ENCODE results near the gene ADAM22. TPM values are rescaled to one million over a fixed set of nuclear protein-coding genes. Genes with fewer than 3 reads are reported as not detected.

The ADAM22 gene
- polyA plus RNA-seq, 1 donor from 2014 or later: 46.3 TPM

DNA sequence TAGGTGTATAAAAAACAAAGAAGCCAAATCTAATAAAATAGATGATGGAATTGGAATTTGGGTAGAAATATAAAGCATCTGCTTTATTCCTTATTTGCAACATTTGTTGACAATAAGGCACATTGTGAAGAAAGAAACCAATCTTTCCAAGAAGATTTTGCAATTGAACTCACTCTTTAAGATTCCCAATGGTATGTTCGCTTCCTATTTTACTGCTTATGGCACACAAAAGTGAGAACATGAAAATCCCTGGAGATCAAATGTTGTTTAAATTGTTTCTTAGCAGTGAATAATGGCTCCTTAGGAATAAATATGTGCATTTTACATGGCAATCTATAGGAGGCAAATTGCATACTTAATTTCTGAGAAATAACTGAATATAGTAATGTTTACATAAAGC is 84.5 kb downstream of the ADAM22 start:
- H2AFZ ChIP-seq (ENCODE audit: low read depth, low read length): no peak overlapping the region
- H3K36me3 ChIP-seq (ENCODE audit: insufficient read depth, low read length): no peaks in the 10 kb centered on the region
- H3K4me2 ChIP-seq (ENCODE audit: low read length): no peak overlapping the region
- TF ChIP-seq, protein P1, sequence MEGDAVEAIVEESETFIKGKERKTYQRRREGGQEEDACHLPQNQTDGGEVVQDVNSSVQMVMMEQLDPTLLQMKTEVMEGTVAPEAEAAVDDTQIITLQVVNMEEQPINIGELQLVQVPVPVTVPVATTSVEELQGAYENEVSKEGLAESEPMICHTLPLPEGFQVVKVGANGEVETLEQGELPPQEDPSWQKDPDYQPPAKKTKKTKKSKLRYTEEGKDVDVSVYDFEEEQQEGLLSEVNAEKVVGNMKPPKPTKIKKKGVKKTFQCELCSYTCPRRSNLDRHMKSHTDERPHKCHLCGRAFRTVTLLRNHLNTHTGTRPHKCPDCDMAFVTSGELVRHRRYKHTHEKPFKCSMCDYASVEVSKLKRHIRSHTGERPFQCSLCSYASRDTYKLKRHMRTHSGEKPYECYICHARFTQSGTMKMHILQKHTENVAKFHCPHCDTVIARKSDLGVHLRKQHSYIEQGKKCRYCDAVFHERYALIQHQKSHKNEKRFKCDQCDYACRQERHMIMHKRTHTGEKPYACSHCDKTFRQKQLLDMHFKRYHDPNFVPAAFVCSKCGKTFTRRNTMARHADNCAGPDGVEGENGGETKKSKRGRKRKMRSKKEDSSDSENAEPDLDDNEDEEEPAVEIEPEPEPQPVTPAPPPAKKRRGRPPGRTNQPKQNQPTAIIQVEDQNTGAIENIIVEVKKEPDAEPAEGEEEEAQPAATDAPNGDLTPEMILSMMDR (IDR thresholded peaks at IDR 0.05; ENCODE audit: poor library complexity, severe bottlenecking): no peak
- TF ChIP-seq MXI1 (conservative IDR thresholded peaks at IDR 0.05; ENCODE audit: poor library complexity, severe bottlenecking) (no peak), POLR2AphosphoS5 (IDR thresholded peaks at IDR 0.05) (no peak), TAF1 (IDR thresholded peaks at IDR 0.05; ENCODE audit: low read depth) (no peak), EZH2 (IDR thresholded peaks at IDR 0.05; ENCODE audit: borderline replicate concordance, insufficient read depth, low read length, poor library complexity, severe bottlenecking) (no peak), RAD21 (conservative IDR thresholded peaks at IDR 0.05) (no peak), SMC3 (conservative IDR thresholded peaks at IDR 0.05; ENCODE audit: poor library complexity) (no peak)
- TF ChIP-seq, protein P2, sequence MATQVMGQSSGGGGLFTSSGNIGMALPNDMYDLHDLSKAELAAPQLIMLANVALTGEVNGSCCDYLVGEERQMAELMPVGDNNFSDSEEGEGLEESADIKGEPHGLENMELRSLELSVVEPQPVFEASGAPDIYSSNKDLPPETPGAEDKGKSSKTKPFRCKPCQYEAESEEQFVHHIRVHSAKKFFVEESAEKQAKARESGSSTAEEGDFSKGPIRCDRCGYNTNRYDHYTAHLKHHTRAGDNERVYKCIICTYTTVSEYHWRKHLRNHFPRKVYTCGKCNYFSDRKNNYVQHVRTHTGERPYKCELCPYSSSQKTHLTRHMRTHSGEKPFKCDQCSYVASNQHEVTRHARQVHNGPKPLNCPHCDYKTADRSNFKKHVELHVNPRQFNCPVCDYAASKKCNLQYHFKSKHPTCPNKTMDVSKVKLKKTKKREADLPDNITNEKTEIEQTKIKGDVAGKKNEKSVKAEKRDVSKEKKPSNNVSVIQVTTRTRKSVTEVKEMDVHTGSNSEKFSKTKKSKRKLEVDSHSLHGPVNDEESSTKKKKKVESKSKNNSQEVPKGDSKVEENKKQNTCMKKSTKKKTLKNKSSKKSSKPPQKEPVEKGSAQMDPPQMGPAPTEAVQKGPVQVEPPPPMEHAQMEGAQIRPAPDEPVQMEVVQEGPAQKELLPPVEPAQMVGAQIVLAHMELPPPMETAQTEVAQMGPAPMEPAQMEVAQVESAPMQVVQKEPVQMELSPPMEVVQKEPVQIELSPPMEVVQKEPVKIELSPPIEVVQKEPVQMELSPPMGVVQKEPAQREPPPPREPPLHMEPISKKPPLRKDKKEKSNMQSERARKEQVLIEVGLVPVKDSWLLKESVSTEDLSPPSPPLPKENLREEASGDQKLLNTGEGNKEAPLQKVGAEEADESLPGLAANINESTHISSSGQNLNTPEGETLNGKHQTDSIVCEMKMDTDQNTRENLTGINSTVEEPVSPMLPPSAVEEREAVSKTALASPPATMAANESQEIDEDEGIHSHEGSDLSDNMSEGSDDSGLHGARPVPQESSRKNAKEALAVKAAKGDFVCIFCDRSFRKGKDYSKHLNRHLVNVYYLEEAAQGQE (IDR thresholded peaks at IDR 0.05; ENCODE audit: borderline replicate concordance): no peak
- no peaks in the 10 kb centered on the region for H3K9me3 ChIP-seq (ENCODE audit: low read length)
- no peak overlapping the region for H3K27ac ChIP-seq (ENCODE audit: low read length)
- H4K20me1 ChIP-seq (ENCODE audit: insufficient read depth): no peaks in the 10 kb centered on the region
- H3K79me2 ChIP-seq (replicated peaks; ENCODE audit: insufficient read depth, low read length): no peaks in the 10 kb centered on the region
- H3F3A ChIP-seq (ENCODE audit: insufficient read depth, low read length, poor library complexity, severe bottlenecking): no peaks in the 10 kb centered on the region
- no peaks in the 10 kb centered on the region for H3K9me2 ChIP-seq (ENCODE audit: insufficient read depth, low read length)
- no peak overlapping the region for H3K9ac ChIP-seq (ENCODE audit: low read length)
- H3K4me3 ChIP-seq (ENCODE audit: low read length): no peak overlapping the region
- H3K27me3 ChIP-seq (ENCODE audit: insufficient read depth, low read depth, low read length): no peaks in the 10 kb centered on the region

DNA sequence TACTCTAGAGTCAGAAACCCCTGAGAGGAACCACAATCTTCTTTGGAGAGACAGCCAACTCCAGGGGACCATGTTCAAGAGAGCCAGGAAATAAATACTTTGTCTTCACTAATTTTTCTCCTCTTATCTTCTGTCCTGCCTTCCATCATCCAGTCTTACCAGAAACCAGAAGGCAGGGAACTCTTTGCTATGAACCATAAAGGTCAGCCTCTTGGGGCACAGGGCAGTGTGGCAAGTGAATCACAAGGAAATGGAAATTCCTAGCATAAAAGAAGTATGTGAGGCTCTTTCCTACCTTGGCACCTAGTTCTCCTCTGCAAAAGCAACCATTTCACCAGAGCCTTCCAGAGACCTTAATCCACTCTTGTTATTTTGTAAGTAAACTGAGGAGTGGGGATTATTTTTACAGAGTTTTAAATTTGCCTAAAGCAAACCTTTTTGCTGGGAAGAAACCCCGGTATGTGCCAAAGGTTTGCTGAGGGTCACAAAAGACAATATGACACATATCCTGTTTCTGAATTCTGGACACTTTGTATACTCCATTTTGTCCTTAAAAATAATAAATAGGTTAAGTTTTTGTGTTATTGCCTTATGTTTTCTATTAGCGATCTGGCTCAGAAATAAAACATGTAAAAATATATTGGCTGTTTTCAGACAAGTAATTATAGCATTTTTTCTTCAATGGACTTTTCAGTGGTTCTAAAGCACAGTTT is 87.1 kb downstream of the ADAM22 start:
- no peaks in the 10 kb centered on the region for H3K9me3 ChIP-seq (ENCODE audit: low read length)
- no peak overlapping the region for H3K9ac ChIP-seq (ENCODE audit: low read length)
- no peaks in the 10 kb centered on the region for H3K79me2 ChIP-seq (replicated peaks; ENCODE audit: insufficient read depth, low read length)
- H3K27ac ChIP-seq (ENCODE audit: low read length): no peak overlapping the region
- H3K36me3 ChIP-seq (ENCODE audit: insufficient read depth, low read length): no peaks in the 10 kb centered on the region
- H3F3A ChIP-seq (ENCODE audit: insufficient read depth, low read length, poor library complexity, severe bottlenecking): no peaks in the 10 kb centered on the region
- H2AFZ ChIP-seq (ENCODE audit: low read depth, low read length): no peak overlapping the region
- H3K9me2 ChIP-seq (ENCODE audit: insufficient read depth, low read length): no peaks in the 10 kb centered on the region
- no peak overlapping the region for H3K4me2 ChIP-seq (ENCODE audit: low read length)
- H3K4me3 ChIP-seq (ENCODE audit: low read length): no peak overlapping the region
- H3K27me3 ChIP-seq (ENCODE audit: insufficient read depth, low read depth, low read length): no peaks in the 10 kb centered on the region
- no peaks in the 10 kb centered on the region for H4K20me1 ChIP-seq (ENCODE audit: insufficient read depth)
- TF ChIP-seq MXI1 (conservative IDR thresholded peaks at IDR 0.05; ENCODE audit: poor library complexity, severe bottlenecking): no peak
- TF ChIP-seq SMC3 (conservative IDR thresholded peaks at IDR 0.05; ENCODE audit: poor library complexity): no peak
- TF ChIP-seq TAF1 (IDR thresholded peaks at IDR 0.05; ENCODE audit: low read depth): no peak
- TF ChIP-seq EZH2 (IDR thresholded peaks at IDR 0.05; ENCODE audit: borderline replicate concordance, insufficient read depth, low read length, poor library complexity, severe bottlenecking): no peak
- TF ChIP-seq, protein P1 (IDR thresholded peaks at IDR 0.05; ENCODE audit: poor library complexity, severe bottlenecking): no peak
- TF ChIP-seq, protein P2 (IDR thresholded peaks at IDR 0.05; ENCODE audit: borderline replicate concordance): no peak
- no peak for TF ChIP-seq EP300 (conservative IDR thresholded peaks at IDR 0.05; ENCODE audit: poor library complexity, severe bottlenecking)
- TF ChIP-seq POLR2AphosphoS5 (IDR thresholded peaks at IDR 0.05): no peak
- no peak for TF ChIP-seq RAD21 (conservative IDR thresholded peaks at IDR 0.05)
